Motor neuron (in vitro differentiated cells): ENCODE measurements around the gene C1orf105. TPM values are rescaled to one million over a fixed set of nuclear protein-coding genes. Genes with fewer than 3 reads are reported as not detected.

Experiments used
- ATAC-seq, 8 experiments: fragments of 200-7000 bp; cut with Tn5 transposase; replicated peaks in 6 of 8; 2 replicates each; pipeline ENCODE4 v1.8.0; 2021; ENCODE audit warnings: mild to moderate bottlenecking in 8 of 8, moderate library complexity in 8 of 8
- H3K27ac ChIP-seq, 2 donors: fragments of 250-450 bp; sonication (Bioruptor Pico); 2 replicates each; pipeline ENCODE4 v1.9.0; 2021; ENCODE audit warnings: antibody characterized with exemption in 2 of 2, mild to moderate bottlenecking in 2 of 2, moderate library complexity in 1 of 2
- H3K4me1 ChIP-seq, 2 donors: fragments of 250-450 bp; sonication (Bioruptor Pico); replicated peaks in 1 of 2; 2 replicates each; pipeline ENCODE4 v1.6.1; 2021; ENCODE audit warnings: antibody characterized with exemption in 2 of 2, mild to moderate bottlenecking in 2 of 2, moderate library complexity in 1 of 2
- H3K4me3 ChIP-seq, 5 donors: fragments of 250-450 bp; sonication (Bioruptor Pico); 2 replicates each; pipeline ENCODE4 v1.9.0; 2021; ENCODE audit warnings: antibody characterized with exemption in 5 of 5, mild to moderate bottlenecking in 5 of 5, moderate library complexity in 4 of 5
- WGBS, 10 experiments: fragments of 450-650 bp; shearing (Covaris generic); methylation state at CpG; one replicate each; pipeline ENCODE4 v1.0.0; 2022; 5-methylcytosine and 5-hydroxymethylcytosine counted together
- in situ Hi-C, 9 experiments: fragments of 400-800 bp; cut with MboI; loops; one replicate each; pipeline ENCODE4 v1.15.0; 2021; ENCODE audit warnings: low sequenced_read_pairs in 9 of 9, low pct_unique_long_range_greater_than_20kb in 2 of 9; ENCODE audit not compliant: unreplicated experiment in 9 of 9
- total RNA-seq, 8 experiments: library from RNA; unstranded; fragments of 300-600 nt; gene quantifications; 2 replicates each; pipeline versions ENCODE4 v1.2.3 to v1.2.4, GENCODE V29; 2022

C1orf105 gene
- total RNA-seq, 8 experiments from 2014 or later: 0.66 TPM; not detected in 7

- peak in 3 of 8 experiments; percentile 27 to 96 (median 96) for ATAC-seq
- in situ Hi-C loops: no loop called here
These were observed 93.0 kb downstream of the C1orf105 start for GRCh38 chr1:172513479-172513878.

DNA sequence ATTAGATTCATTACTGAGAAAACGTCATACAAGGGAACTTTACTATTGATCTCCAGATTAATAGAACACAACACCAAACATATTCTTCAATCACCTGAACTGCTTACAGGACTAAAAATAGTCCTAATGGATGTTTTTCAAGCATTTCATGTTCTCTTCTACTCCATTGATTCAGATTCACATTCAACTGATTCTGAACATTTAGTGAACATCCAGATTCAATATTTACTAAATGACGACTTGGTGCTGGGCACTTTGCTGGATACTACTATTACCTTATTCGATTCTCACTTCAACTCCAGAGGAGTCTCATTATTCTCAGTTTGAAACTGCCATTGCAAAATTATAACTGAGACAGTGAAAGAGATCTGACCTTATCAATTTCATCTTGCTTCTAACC, 93.6 kb downstream of the C1orf105 start:
- no peak overlapping the region for H3K27ac ChIP-seq
- WGBS, 10 experiments: 0 to 96% (median 76%) methylated on average over 2 to 3 of the region's 3 CpGs
- H3K4me3 ChIP-seq: no peak overlapping the region
- in situ Hi-C loops: no loop called here
- H3K4me1 ChIP-seq: no peaks in the 10 kb centered on the region
- no peak for ATAC-seq

More at GRCh38 chr1:172513479-172513878, 93.0 kb downstream of the C1orf105 start:
- Histone ChIP-seq H3K27ac (no peak overlapping the region), H3K4me1 (no peaks in the 10 kb centered on the region), H3K4me3 (no peak overlapping the region)

GRCh38 chr1:172515436-172515835, 95.0 kb downstream of the C1orf105 start:
- H3K4me1 ChIP-seq: no peaks in the 10 kb centered on the region
- no peak for ATAC-seq
- in situ Hi-C loops: no loop called here

GRCh38 chr1:172515927-172516326, 95.4 kb downstream of the C1orf105 start:
- WGBS, 10 experiments: 20 to 100% (median 60%) methylated on average over 1 of the region's 1 CpG; no CpG with 5 or more reads in 1 of the 10 experiments
- Histone ChIP-seq H3K27ac (no peak overlapping the region), H3K4me3 (no peak overlapping the region), H3K4me1 (no peaks in the 10 kb centered on the region)
- in situ Hi-C loops: no loop called here
- no peak for ATAC-seq

More at GRCh38 chr1:172515436-172515835, 95.0 kb downstream of the C1orf105 start:
- Histone ChIP-seq H3K4me3 (no peak overlapping the region), H3K27ac (no peak overlapping the region)

DNA sequence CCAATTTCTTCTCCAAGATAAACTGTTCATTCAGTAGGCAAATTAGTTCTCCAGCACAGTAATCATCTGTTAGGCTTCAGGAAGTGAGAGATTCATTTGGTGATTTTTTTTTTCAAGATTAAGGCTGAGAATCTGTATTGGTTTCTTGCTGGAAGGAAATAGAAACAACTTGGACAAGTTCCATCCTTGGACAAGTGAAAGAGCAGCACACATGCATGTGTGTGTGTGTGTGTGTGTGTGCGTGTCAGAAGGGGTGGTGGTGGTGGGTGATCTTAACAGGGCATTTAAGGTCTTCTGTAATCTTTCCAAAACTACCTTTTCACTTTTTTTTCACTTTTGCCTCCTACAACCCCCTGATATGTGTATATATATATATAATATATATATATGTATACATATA, 96.6 kb downstream of the C1orf105 start:
- no peak overlapping the region for H3K27ac ChIP-seq
- H3K4me3 ChIP-seq: no peak overlapping the region
- no peak for ATAC-seq
- in situ Hi-C loops: no loop called here
- WGBS, 10 experiments: 20 to 100% (median 64%) methylated on average over 1 of the region's 1 CpG; no CpG with 5 or more reads in 7 of the 10 experiments
- no peaks in the 10 kb centered on the region for H3K4me1 ChIP-seq

DNA sequence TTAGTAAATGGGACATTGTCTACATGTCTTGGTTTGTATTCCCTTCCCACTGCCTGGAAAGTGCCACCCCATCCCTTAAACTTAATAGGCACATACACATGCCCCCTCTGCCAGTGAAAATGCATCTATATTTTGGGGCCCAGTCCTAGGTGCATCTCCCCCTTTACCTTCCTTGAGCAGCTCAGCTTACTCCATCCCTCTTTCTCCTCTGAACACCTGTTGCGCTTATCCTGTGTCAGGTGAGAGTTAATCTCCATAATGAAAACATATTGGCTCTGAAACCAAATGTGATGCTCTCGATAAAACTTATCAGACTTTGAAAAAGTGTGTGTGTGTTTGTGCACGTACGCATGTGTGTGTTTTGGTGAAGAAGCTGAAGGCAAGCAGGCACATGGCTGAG, 97.1 kb downstream of the C1orf105 start:
- Histone ChIP-seq H3K4me1 (no peaks in the 10 kb centered on the region), H3K27ac (no peak overlapping the region), H3K4me3 (no peak overlapping the region)
- WGBS, 10 experiments: 60 to 100% (median 82%) methylated on average over 1 to 4 of the region's 4 CpGs; no CpG with 5 or more reads in 2 of the 10 experiments
- ATAC-seq: no peak
- in situ Hi-C loops: no loop called here

Other genes starting within 250 kb of the C1orf105 start
- gene PIGC, start 23.4 kb downstream of the C1orf105 start, total RNA-seq: 10 to 100 TPM; 16.3 to 46.1 (median 35.9) TPM
- gene SUCO, start 112.5 kb downstream of the C1orf105 start, total RNA-seq: 100 to 1,000 TPM in 4 of 8 experiments, 10 to 100 TPM in 4; 26.1 to 532 (median 107) TPM
- gene FASLG, start 238.4 kb downstream of the C1orf105 start, total RNA-seq: under 1 TPM in 4 of 8 experiments, not detected in 4; 0.15 to 0.38 (median 0.24) TPM